ENCODE data around the gene SELENOM.
"Not testable (repeated sequence)": the region's sequence is repeated elsewhere in the genome, so short reads cannot be mapped to it uniquely, and the experiment has no call there.

Gene SELENOM

DNA sequence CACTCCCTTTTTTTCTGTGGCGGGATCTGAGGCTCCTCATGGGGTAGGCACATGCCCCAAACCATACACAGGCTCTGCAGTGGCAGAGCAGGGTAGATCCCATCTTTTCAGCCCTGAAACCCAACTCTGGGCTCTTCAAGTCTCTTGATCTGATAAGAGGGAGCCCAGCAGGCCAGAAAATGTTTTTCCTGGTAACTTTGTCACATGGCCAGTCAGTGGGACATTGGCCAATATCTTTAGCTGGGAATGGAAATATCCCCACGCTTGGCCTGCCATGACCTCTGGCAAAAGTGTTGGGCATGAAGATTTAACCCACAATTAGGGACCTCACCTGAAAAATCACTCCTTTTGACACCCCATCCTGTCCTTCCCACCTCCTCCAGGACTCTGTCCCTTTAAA, 23.5 kb upstream of the SELENOM start:
- no peak for DNase-seq (ENCODE audit: low read depth)

DNA sequence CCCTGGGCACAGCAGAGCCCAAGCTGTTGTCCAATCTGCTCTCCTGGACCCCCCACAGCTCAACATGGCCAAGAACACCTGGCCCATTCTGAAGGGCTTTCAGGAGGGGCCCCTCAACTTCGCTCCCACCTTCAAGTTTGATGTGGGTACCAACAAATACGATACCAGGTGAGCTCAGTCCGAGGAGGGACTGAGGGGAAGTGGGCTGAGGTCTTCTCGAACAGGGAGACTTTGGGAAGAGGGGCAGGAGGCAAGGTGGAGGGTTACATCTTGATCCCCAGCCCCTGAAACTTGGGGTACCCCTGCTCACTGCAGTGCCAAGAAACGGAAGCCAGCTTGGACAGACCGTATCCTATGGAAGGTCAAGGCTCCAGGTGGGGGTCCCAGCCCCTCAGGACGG, 20.8 kb upstream of the SELENOM start:
- no peak for DNase-seq (ENCODE audit: low read depth)

DNA sequence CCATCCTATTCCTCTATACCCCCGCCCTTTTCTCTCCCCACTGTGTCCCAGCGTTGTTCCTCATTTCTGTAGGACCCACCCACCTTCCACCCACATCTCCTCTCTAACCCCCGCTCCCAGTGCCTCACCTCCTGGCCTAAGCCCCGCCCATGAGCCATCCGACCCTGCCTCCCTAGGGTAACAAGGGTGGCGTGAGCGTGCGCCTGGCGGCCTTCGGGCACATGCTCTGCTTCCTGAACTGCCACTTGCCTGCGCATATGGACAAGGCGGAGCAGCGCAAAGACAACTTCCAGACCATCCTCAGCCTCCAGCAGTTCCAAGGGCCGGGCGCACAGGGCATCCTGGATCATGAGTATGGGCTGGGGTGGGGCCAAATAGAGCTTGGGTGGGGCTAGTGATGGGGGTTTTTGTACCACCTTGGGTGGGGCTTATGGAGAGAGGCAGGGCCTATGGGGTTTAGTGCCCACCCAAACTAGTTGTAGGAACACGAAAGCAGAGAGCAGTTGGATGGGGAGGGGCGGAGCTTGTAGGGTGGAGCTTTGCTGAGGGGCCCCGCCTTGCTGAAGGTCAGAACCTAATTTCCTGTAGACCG, 19.9 kb upstream of the SELENOM start:
- DNase-seq (ENCODE audit: low read depth), result no peak

DNA sequence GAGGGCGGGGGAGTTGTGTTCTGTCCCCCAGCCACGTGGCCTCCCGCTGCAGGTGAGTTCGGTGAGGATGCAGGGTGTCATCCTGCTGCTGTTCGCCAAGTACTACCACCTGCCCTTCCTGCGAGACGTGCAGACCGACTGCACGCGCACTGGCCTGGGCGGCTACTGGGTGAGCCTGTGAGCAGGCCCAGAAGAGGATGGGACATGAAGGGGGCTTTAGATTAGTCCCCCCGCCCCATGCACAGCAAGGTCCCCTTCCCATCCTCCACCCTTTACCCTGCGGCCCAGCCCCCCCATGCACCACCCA, 19.5 kb upstream of the SELENOM start:
- DNase-seq (ENCODE audit: low read depth), result no peak

DNA sequence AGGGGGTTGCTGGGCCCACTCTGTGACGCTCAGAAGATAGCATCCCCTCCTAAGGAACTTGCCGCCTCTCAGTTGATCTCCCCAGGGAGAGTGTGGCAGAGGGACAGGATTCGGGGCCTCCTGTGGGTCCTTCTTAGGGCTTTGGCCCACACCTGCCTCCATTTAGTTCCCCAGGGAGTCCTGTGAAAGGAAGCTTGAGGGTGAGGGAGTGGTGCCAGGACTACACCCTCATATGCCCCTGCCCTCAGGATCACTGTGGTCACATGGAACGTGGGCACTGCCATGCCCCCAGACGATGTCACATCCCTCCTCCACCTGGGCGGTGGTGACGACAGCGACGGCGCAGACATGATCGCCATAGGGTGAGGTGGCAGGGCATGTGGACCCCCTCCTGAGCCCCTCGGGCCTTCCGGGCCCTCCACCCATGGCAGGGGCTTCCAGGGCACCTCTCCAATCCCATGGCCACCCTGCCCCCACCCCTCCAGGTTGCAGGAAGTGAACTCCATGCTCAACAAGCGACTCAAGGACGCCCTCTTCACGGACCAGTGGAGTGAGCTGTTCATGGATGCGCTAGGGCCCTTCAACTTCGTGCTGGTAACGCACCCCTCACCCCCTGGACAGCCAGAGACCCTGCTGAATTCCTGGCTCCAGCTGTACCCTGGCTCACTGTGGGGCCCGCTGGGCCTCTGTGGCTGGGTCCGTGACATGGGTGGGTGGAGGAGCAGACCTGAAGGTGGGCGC, 18.9 kb upstream of the SELENOM start:
- no peak for DNase-seq (ENCODE audit: low read depth)

DNA sequence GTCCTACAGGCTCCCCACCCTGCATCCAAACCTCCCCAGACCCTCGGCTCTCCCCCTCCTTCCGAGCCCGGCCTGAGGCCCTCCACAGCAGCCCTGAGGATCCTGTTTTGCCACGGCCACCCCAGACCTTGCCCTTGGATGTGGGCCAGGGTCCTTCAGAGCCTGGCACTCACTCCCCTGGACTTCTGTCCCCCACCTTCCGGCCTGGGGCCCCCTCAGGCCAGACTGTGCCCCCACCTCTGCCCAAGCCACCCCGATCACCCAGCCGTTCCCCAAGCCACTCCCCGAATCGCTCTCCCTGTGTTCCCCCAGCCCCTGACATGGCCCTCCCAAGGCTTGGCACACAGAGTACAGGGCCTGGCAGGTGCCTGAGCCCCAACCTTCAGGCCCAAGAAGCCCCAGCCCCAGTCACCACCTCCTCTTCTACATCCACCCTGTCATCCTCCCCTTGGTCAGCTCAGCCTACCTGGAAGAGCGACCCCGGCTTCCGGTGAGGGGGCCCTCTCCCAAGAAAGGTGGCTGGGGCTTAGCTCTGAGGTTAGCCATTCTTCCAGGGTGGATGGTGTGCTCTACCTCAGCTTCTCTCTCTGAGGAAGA, 18.3 kb upstream of the SELENOM start:
- DNase-seq (ENCODE audit: low read depth), result no peak

DNA sequence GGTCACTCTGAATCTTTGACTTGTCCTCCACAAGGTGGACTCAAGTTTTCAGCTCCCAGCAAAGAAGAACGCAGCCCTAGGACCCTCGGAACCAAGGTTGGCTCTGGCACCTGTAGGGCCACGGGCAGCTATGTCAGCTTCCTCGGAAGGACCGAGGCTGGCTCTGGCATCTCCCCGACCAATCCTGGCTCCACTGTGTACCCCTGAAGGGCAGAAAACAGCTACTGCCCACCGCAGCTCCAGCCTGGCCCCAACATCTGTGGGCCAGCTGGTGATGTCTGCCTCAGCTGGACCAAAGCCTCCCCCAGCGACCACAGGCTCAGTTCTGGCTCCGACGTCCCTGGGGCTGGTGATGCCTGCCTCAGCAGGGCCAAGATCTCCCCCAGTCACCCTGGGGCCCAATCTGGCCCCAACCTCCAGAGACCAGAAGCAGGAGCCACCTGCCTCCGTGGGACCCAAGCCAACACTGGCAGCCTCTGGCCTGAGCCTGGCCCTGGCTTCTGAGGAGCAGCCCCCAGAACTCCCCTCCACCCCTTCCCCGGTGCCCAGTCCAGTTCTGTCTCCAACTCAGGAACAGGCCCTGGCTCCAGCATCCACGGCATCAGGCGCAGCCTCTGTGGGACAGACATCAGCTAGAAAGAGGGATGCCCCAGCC, 17.6 kb upstream of the SELENOM start:
- no peak for DNase-seq (ENCODE audit: low read depth)

DNA sequence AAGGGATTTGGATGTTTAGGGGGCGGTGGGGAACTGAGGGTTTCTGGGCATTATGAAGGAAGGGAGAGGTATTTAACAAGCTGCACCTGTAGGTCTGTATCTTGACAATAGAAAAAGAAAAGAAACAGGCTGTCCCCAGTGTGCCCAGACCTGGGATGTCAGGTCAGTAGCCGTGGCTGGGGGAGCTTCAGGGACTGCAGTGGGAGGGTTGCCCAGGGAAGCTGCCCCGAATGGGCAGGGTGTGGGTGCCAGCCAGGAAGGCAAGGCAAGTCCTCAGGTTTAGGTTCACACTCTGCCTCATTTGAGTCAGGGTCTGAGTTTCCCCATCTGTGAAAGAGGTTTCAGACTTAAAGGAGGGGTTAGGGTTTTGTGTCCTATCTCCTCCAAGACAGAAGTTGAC, 16.9 kb upstream of the SELENOM start:
- no peak for DNase-seq (ENCODE audit: low read depth)

DNA sequence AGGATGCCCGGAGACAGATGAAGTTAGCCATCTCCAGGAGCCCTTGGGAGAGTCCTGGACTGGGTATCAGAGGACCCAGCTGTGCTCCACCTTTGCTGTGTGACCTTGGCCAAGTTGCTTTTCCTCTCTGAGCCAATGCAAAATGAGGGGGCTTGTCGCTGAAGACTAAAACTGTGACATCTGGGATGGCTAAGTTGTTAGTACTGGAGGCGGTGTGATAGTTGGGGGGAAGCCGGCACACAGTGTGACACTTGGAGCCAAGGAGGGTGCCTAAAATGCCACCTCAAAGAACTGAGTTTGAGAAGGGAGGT, 15.9 kb upstream of the SELENOM start:
- DNase-seq (ENCODE audit: low read depth), result no peak

DNA sequence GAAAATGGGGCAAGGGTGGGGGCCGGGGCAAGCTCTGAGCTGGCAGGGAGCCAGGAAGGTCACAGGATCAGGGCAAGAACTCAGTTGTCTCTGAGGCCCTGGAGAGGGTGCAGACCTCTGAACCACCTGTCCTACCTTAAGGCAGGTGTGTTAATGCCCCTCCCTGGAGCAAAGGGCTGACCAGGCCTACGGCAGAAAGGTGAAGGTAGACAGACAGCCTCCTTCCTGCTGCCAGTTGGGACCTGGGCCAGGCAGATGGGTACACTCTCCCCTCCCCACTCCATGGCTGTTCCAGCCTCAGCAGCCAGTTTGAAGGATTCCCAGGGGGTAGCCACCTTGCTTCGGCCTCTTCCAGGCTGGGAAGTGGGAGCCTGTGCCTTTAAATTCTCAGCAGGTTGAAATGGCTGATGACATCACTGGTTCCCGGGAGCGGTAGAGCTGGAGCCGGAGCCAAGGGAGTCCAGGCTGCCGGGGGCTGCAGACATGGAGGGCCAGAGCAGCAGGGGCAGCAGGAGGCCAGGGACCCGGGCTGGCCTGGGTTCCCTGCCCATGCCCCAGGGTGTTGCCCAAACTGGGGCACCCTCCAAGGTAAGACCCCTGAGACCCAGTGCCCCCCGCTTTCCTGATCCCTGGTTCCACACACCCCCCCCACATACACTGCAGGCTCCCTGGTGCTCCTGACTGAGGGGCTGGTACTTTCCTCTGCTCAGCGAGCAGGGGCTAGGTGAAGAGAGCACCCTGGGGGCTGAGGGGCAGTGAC, 15.3 kb upstream of the SELENOM start, which contains the start of gene INPP5J:
Gene INPP5J (plus strand): TSS at position 435 of the 760 bp plus-strand sequence. CDS start 49 bp downstream, at position 484.
- DNase-seq (ENCODE audit: low read depth), result peak; percentile 70

DNA sequence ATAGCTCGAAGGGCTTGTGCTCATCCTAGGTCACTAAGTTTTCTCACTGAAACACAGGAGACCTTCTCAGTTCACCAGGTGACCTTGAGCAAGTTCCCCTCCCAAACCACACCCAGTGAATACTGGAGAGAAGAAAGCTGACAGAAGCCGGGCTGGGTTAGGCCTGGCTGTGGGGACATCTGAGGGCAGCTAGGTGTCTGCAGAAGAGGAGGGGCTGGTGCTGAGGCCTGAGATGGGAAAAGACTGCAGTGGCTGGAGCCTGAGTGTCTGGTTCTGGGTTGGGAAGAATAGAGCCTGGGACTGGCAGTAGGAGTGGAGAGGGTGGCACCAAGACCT, 14.8 kb upstream of the SELENOM start:
- DNase-seq (ENCODE audit: low read depth), result no peak

DNA sequence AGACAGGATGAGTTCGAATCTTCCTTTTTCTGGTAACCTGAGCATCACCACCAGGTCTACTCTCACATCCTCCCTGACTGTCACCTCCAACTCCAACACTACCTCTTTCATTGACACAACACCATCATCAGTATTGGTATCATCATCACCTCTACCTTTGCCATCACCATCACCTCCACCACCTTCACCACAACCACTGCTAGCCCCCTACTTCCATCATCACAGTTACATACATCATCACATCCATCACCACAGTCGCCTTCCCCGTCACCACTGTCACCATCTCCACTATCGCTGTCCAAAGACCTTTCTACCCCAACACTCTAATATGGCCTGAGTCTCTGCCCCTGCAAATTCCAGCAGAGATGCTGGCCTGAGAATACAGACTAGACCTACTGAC, 14.0 kb upstream of the SELENOM start:
- DNase-seq (ENCODE audit: low read depth), result no peak

DNA sequence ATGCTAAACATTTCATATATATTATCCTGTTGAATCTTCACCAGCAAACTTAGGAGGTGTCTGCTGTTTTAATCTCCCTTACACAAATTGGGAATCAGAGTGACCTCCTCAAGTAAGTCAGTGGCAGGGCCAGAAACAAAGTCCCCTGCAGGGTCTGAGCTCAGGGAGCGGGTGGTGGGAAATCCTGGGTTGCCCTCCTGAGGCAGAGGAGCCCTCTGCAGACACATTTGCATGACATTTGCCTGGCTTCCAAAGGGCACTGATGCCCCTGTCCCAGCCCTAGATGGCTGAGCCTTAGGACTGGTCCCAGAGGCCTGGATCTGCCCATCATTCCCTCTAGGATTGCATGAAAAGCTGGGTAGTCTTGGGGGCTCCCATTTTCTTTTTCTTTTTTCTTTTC, 13.3 kb upstream of the SELENOM start:
- no peak for DNase-seq (ENCODE audit: low read depth)

DNA sequence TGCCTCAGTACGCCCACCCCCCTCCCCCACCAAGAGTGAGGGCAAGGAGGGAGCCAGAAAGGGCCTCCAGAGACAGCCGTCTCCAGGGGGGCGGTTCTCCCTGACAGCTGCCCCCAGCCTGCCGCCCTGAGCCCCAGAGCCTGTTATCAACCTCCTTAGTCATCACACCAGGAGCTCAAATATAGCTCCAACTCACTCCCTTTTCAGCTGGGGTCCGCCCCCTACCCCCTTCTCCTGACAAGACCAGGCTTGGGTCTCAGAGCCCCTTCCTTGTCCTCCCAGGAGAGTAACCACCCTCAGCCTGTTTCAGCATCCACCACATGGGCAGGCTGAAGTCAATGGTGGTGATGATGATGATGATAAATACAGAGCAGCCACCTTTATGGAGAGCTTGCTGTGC, 12.9 kb upstream of the SELENOM start:
- DNase-seq (ENCODE audit: low read depth), result no peak

DNA sequence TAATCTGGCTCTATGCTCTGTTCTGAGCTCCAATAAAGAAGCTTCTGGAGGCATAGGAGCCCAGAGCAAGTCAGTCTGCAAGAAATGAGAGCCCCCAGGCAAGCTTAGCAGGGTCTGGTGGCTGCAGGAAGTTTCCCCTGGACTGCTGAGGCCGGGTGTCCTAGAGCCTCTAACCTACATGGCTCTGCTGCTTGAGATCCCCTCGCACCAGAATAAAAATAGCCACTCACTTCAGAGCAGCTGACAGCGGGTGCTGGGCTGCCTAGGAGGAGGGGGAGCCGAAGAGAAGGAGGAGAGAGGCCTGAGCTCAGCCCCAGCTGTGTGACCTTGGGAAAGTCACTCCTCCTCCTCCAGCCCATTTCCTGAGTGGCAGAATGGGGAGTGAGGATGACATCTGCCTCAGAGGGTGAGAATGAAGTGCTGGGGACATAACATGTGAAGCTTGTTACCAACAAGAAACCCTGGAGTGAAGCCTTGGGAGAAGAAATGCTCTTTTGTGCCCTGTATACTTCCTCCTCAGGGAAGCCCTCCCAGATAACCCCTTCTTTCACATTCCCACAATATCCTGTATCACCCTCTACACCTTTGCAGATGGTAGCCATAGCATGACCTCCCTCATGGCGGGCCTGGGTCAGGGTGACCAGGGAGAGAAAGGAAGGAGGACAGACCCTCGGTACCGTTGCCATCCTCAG, 11.8 kb upstream of the SELENOM start:
- no peak for DNase-seq (ENCODE audit: low read depth)

DNA sequence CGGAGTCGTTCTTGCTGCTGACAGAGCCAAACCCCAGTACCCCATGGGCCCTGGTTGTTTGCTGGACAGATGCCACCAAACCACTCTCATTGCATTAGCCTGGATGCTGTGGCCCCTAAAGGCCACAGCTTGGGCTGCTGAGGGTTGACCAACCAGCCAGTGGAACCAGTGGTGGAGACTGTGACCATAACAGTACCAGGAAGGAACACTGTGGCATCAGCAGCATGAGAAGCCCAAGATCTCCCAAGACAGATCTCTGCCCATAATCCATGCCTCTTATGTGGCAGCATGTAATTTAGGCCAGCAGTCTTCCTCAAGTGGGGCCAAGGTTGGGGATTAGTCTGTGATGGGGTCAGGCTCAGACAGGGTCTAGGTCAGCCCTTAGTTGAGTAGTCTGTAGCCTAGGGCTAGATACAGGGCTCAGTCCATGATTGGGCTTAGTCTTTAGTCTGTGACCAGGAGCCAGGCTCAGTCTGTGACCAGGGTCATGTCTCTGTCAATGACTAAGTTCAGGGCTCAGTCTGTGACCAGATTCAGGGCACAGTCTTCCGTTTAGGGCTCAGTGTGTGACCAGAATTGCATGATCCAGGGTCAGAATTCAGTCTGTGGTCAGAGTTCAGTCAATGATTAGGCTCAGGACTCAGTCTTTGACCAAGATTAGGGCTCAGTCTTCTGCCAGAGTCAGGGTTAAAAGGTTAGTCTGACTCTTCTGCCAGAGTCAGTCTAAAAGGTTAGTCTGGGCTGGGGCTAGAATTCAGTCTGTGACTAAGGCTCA, 10.9 kb upstream of the SELENOM start:
- no peak for DNase-seq (ENCODE audit: low read depth)

DNA sequence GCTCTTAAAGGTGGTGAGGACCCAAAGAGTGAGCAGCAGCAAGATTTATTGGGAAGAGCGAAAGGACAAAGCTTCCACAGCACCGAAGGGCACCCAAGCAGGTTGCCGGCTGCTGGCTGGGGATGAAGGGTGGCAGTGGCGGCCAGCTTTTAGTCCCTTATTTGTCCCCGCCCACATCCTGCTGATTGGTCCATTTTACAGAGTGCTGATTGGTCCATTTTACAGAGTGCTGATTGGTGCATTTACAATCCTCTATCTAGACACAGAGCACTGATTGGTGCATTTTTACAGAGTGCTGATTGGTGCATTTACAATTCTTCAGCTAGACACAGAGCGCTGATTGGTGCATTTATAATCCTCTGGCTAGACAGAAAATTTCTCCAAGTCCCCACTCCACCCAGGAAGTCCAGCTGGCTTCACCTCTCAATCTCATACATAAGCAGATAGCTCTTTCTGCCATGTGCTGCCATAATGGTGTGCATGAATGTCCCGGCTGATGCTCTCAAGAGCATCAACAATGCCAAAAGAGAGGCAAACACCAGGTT, 5.3 kb upstream of the SELENOM start:
- not testable (repeated sequence) for DNase-seq (ENCODE audit: low read depth)

DNA sequence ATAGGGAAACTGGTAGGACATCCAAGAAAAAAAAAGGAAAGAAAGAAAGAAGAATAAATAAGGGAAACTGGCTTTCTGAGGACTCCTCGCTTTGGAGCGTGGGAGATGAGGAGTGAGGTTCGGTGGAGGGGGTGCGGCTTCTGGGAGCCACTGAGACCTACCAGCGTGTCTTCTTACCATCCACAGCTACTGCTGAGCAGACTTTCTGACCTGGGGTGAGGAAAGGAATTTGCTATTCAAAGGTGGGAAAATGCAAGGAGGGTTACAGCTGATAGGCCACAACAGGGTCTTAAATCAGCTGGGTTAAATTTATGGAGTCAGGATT, 488 bp upstream of the SELENOM start:
- no peak for DNase-seq (ENCODE audit: low read depth)

DNA sequence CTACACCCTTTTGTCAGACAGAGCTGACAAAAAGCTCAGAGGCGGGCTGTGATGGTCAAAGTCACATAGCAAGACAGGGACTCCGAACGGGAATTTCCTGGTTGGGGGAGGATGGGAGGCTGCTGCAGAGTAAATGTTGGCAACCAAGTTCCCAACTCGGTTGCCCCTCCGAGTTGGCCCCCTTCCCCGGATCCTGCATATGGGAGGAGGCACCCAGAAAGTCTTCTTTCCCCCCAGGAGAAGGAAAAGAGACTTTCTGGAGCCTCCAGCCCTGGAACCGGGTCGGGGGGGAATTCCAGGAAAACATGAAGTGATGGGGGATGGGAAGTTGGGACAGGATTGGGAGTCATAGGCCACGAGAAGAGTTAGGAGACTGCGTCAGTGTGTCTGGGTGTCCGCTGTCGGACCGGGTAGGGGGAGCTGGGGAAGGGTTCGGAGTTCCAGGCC, 614 bp downstream of the SELENOM start:
- DNase-seq (ENCODE audit: low read depth), result peak; percentile 74

DNA sequence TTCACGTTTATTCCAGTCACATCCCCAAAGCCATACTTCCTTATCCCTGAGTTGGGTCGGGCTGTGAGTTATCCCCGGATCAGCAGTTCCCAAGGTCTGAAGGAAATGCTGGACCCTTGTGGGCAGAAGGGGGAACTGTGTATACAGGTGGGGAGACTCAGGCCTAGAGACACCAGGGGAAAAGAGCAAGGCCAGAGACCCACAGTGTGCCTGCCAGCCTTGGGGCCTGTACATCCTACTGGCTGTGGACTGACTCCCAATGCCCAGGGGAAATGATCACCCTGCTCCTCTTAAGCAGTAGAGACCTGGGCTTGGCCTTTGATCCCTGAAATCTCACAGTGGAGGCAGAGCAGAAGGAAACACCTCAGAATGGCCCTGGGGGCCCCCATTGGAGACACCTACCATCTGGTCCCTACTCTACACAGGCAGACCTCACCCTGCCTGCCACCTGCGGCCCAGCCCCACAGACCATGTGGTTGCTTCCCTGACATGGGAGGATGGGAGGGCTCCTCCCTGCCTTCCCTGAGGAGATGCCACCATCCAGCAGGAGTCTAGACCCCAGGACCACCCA, 1.3 kb downstream of the SELENOM start:
- peak; percentile 69 for DNase-seq (ENCODE audit: low read depth)
